HepG2 (cell line): ENCODE measurements around the gene DNAL4. TPM values are rescaled to one million over a fixed set of nuclear protein-coding genes. Genes with fewer than 3 reads are reported as not detected.

ENCODE experiments used
- ATAC-seq: fragments of 200-7000 bp; cut with Tn5 transposase; 3 replicates; pipeline ENCODE4 v1.9.1; 2020; ENCODE audit warnings: mild to moderate bottlenecking, moderate library complexity
- BruUV-seq: library from RNA; stranded (reverse); fragments of 400-500 nt; replicated peaks from 2 replicates; lab custom pipeline; 2021; lab: Mats Ljungman, UMichigan
- CTCF ChIA-PET: fragments of 300-600 bp; formaldehyde crosslinking; extraction: SDS; loops from one replicate; lab custom pipeline; 2021; ENCODE audit warnings: low total read pairs, inconsistent platforms, low intra/inter-chr PET ratio; lab: Yijun Ruan, JAX
- POLR2A ChIA-PET: fragments of 350-600 bp; sonication (Branson Sonifier 250); formaldehyde crosslinking; loops from one replicate; lab custom pipeline; 2020; ENCODE audit warnings: antibody characterized with exemption, inconsistent platforms; lab: Yijun Ruan, JAX
- DNase-seq: peaks from one replicate; pipeline ENCODE4 v3.0.0-alpha.2; 2015; ENCODE audit warnings: low spot score
- FAIRE-seq: peaks from 3 replicates; lab custom pipeline; 2011; peaks lifted over from hg19 to GRCh38; lab: Jason Lieb, UNC
- H2AFZ ChIP-seq: one replicate; pipeline ENCODE4 v1.6.1; 2011; ENCODE audit warnings: low read length, inconsistent platforms
- H3K27ac ChIP-seq: fragments of 300-600 bp; 3 replicates; pipeline ENCODE4 v1.8.0; 2011; ENCODE audit warnings: mixed run types, mild to moderate bottlenecking, mixed read lengths, low read length, inconsistent platforms; ENCODE audit not compliant: insufficient read depth; ENCODE audit errors: extremely low read length
- H3K27me3 ChIP-seq, 2 experiments: fragments of 200-600 bp in 1 of 2; 2 replicates in 1 of 2; 3 replicates in 1 of 2; pipeline versions ENCODE4 v1.6.0 to v1.8.0; 2011; ENCODE audit warnings: low read length in 2 of 2, mild to moderate bottlenecking in 2 of 2, moderate library complexity in 2 of 2, inconsistent platforms in 1 of 2; ENCODE audit not compliant: insufficient read depth in 2 of 2, control insufficient read depth in 1 of 2
- H3K36me3 ChIP-seq, 2 experiments: fragments of 200-600 bp in 1 of 2; replicated peaks in 1 of 2; 2 replicates in 1 of 2; 3 replicates in 1 of 2; pipeline versions ENCODE4 v1.5.1 to v1.8.0; 2011; ENCODE audit warnings: low read length in 2 of 2, inconsistent platforms in 1 of 2; ENCODE audit not compliant: insufficient read depth in 2 of 2, control insufficient read depth in 1 of 2
- H3K4me1 ChIP-seq: 2 replicates; pipeline ENCODE4 v1.5.1; 2012; ENCODE audit warnings: low read length, inconsistent platforms; ENCODE audit not compliant: insufficient read depth
- H3K4me2 ChIP-seq: 2 replicates; pipeline ENCODE4 v1.6.0; 2011; ENCODE audit warnings: low read depth, low read length, inconsistent platforms
- H3K4me3 ChIP-seq, 3 experiments: fragments of 200-600 bp in 1 of 3; sonication (generic), shearing (Covaris generic) in 1 of 3; replicated peaks in 1 of 3; 2 replicates each; pipeline ENCODE4 v1.5.1; 2011 to 2016; ENCODE audit warnings: low read length in 3 of 3, inconsistent platforms in 2 of 3, low read depth in 2 of 3, mild to moderate bottlenecking in 2 of 3, control low read depth in 1 of 3, mixed read lengths in 1 of 3; ENCODE audit not compliant: insufficient read depth in 1 of 3
- H3K79me2 ChIP-seq: one replicate; pipeline ENCODE4 v1.6.1; 2011; ENCODE audit warnings: low read length, inconsistent platforms; ENCODE audit not compliant: insufficient read depth
- H3K9ac ChIP-seq: 2 replicates; pipeline ENCODE4 v1.6.0; 2011; ENCODE audit warnings: mild to moderate bottlenecking, low read depth, low read length, inconsistent platforms; ENCODE audit not compliant: insufficient read depth
- H3K9me3 ChIP-seq: 2 replicates; pipeline ENCODE4 v1.5.1; 2012; ENCODE audit warnings: mild to moderate bottlenecking, low read length
- H4K20me1 ChIP-seq: 2 replicates; pipeline ENCODE4 v1.6.0; 2011; ENCODE audit warnings: inconsistent platforms, mild to moderate bottlenecking, low read length, moderate library complexity; ENCODE audit not compliant: insufficient read depth
- AHDC1 ChIP-seq: sonication (generic); formaldehyde crosslinking; IDR thresholded peaks from 2 replicates; pipeline ENCODE4 v1.5.1; 2020; ENCODE audit warnings: mild to moderate bottlenecking, missing genetic modification reagents, borderline replicate concordance
- HIC2 ChIP-seq: sonication (generic); formaldehyde crosslinking; IDR thresholded peaks from 2 replicates; pipeline ENCODE4 v1.9.0; 2022; ENCODE audit warnings: low read depth, missing genetic modification reagents
- MAFK ChIP-seq, 2 experiments: IDR thresholded peaks in 1 of 2; conservative IDR thresholded peaks in 1 of 2; 2 replicates each; pipeline ENCODE4 v1.6.1; 2011; ENCODE audit warnings: improper control_type of control experiment in 2 of 2, low read length in 2 of 2
- MLLT10 ChIP-seq: sonication (generic); formaldehyde crosslinking; IDR thresholded peaks from 2 replicates; pipeline ENCODE4 v1.4.0; 2020; ENCODE audit warnings: missing genetic modification reagents
- MYC ChIP-seq: sonication (generic); formaldehyde crosslinking; IDR thresholded peaks from 2 replicates; pipeline ENCODE4 v1.9.0; 2021; ENCODE audit warnings: missing genetic modification reagents, borderline replicate concordance
- NFKB2 ChIP-seq: sonication (generic); formaldehyde crosslinking; IDR thresholded peaks from 2 replicates; pipeline ENCODE4 v1.4.0; 2020; ENCODE audit warnings: missing genetic modification reagents, borderline replicate concordance
- NR2C2 ChIP-seq: sonication (generic); formaldehyde crosslinking; IDR thresholded peaks from 2 replicates; pipeline ENCODE4 v1.4.0; 2020; ENCODE audit warnings: missing genetic modification reagents, mild to moderate bottlenecking, moderate library complexity, borderline replicate concordance
- PHF5A ChIP-seq: IDR thresholded peaks from one replicate; pipeline ENCODE4 v1.6.1; 2018; ENCODE audit warnings: low read depth, missing genetic modification reagents; ENCODE audit not compliant: unreplicated experiment
- SRSF4 ChIP-seq: fragments of 200-400 bp; formaldehyde crosslinking; IDR thresholded peaks from one replicate; pipeline ENCODE4 v1.6.1; 2018; ENCODE audit warnings: mild to moderate bottlenecking, low read depth, low read length, moderate library complexity; ENCODE audit not compliant: poor library complexity, severe bottlenecking
- TGIF2 ChIP-seq: IDR thresholded peaks from 2 replicates; pipeline ENCODE4 v1.6.1; 2016; ENCODE audit warnings: control low read depth, missing compliant biosample characterization
- ZC3H13 ChIP-seq: sonication (generic); formaldehyde crosslinking; IDR thresholded peaks from 2 replicates; pipeline ENCODE4 v1.8.1; 2023; ENCODE audit warnings: mild to moderate bottlenecking, missing genetic modification reagents, moderate library complexity
- ZFP1 ChIP-seq: IDR thresholded peaks from 2 replicates; pipeline ENCODE4 v1.6.1; 2016
- ZNF564 ChIP-seq: sonication (generic); formaldehyde crosslinking; IDR thresholded peaks from 2 replicates; pipeline ENCODE4 v1.8.1; 2023; ENCODE audit warnings: mild to moderate bottlenecking, missing genetic modification reagents
- ZNF577 ChIP-seq: sonication (generic); formaldehyde crosslinking; IDR thresholded peaks from 2 replicates; pipeline ENCODE4 v1.4.0; 2020; ENCODE audit warnings: mild to moderate bottlenecking, low read depth, missing genetic modification reagents, borderline replicate concordance
- ZNF678 ChIP-seq: sonication (generic); formaldehyde crosslinking; IDR thresholded peaks from 2 replicates; pipeline ENCODE4 v1.4.0; 2020; ENCODE audit warnings: mild to moderate bottlenecking, missing genetic modification reagents
- ZNF83 ChIP-seq: sonication (generic); formaldehyde crosslinking; IDR thresholded peaks from 2 replicates; pipeline ENCODE4 v1.4.0; 2020; ENCODE audit warnings: missing genetic modification reagents, mild to moderate bottlenecking, borderline replicate concordance
- WGBS: methylation state at CpG from one replicate; pipeline ENCODE4 v1.1.6; 2017; ENCODE audit warnings: low lambda C conversion rate; 5-methylcytosine and 5-hydroxymethylcytosine counted together
- in situ Hi-C: cut with HindIII; loops from 2 replicates; pipeline ENCODE4 v1.10.0; 2017; ENCODE audit warnings: low pct_unique_long_range_greater_than_20kb; ENCODE audit not compliant: extremely low pct_ligation_motif_present
- intact Hi-C: fragments of 100-400 bp; cut with micrococcal nuclease; formaldehyde crosslinking; loops from one replicate; pipeline ENCODE4 v1.10.0; 2022; ENCODE audit not compliant: unreplicated experiment
- polyA plus RNA-seq, 8 experiments: library from polyadenylated mRNA; depleted of rRNA in 3 of 8; stranded (reverse) in 7 of 8; unstranded in 1 of 8; fragments of >200 nt; fragmentation: Illumina TruSeq in 4 of 8; extraction: Trizol in 4 of 8; gene quantifications; 2 replicates each; pipeline versions ENCODE4 v1.2.1 to v1.2.3, GENCODE V29; 2011 to 2016; ENCODE audit warnings: low read depth in 4 of 8, missing spikeins in 1 of 8, mixed read lengths in 1 of 8; ENCODE audit not compliant: insufficient read depth in 1 of 8
- total RNA-seq, 5 experiments: library from RNA; depleted of rRNA; stranded (reverse); fragments of >200 nt; fragmentation: Illumina TruSeq; extraction: Trizol; gene quantifications; 2 replicates each; pipeline ENCODE4 v1.2.3, GENCODE V29; 2016; ENCODE audit warnings: low read depth in 1 of 5

DNAL4 gene
- total and polyA plus RNA-seq, 2 of the 13 experiments (the other 11 are each of a cell fraction or from before 2014, with no cell fraction given): 8.0 to 10.7 TPM

GRCh38 chr22:38784856-38785255, 9.1 kb downstream of the DNAL4 start:
- TF ChIP-seq PHF5A (CRISPR knock-in tag): no peak
- TF ChIP-seq ZC3H13 (CRISPR knock-in tag): no peak
- no peak for TF ChIP-seq MYC (CRISPR knock-in tag)
- TF ChIP-seq ZNF678 (CRISPR knock-in tag): no peak
- no peak for TF ChIP-seq ZNF564
- TF ChIP-seq NR2C2 (CRISPR knock-in tag): no peak
- TF ChIP-seq MLLT10 (CRISPR knock-in tag): no peak
- TF ChIP-seq MAFK (conservative IDR thresholded peaks at IDR 0.05 in 1 of 2, IDR thresholded peaks at IDR 0.05 in 1 of 2; ENCODE audit: low read length in 2 of 2): no peak
- TF ChIP-seq ZFP1 (CRISPR knock-in tag): no peak
- TF ChIP-seq HIC2 (CRISPR knock-in tag): no peak
- TF ChIP-seq ZNF83: no peak
- TF ChIP-seq NFKB2 (CRISPR knock-in tag): no peak
- TF ChIP-seq SRSF4: no peak
- no peak for TF ChIP-seq AHDC1 (CRISPR knock-in tag)
- TF ChIP-seq ZNF577: no peak
- TF ChIP-seq TGIF2: no peak
- no peak overlapping the region for H3K4me2 ChIP-seq
- CTCF ChIA-PET: no interaction called here
- in situ Hi-C loops (no loop called here), intact Hi-C loops (no loop called here)
- ATAC-seq: no peak
- H3K9ac ChIP-seq: no peak overlapping the region
- H3K79me2 ChIP-seq: no peaks in the 10 kb centered on the region
- no peaks in the 10 kb centered on the region for H3K9me3 ChIP-seq
- no peak overlapping the region for H3K27ac ChIP-seq
- WGBS: 98% methylated on average over 5 of the region's 5 CpGs
- POLR2A ChIA-PET: interaction anchor here (1.5 kb wide), 1 partner anchor 16 kb away, joined by 3 read pairs; no protein-coding TSS in a partner anchor
- H2AFZ ChIP-seq: no peak overlapping the region
- FAIRE-seq: no peak
- no peaks in the 10 kb centered on the region for H3K27me3 ChIP-seq
- H3K36me3 ChIP-seq: no peaks in the 10 kb centered on the region
- H3K4me3 ChIP-seq: no peak overlapping the region
- DNase-seq: no peak
- BruUV-seq: no TSS peak
- no peaks in the 10 kb centered on the region for H3K4me1 ChIP-seq
- no peaks in the 10 kb centered on the region for H4K20me1 ChIP-seq
